ENCODE measurements around the gene GDPD3.

Gene GDPD3

GRCh38 chr16:30084096-30084815 is 29.1 kb downstream of the GDPD3 start:
- Histone ChIP-seq H3K79me2 (ENCODE audit: insufficient read depth, low read length) (peaks cover 16% of the 10 kb centered on the region), H2AFZ (ENCODE audit: low read depth, low read length) (no peak overlapping the region), H3K9me3 (ENCODE audit: insufficient read depth, low read length, severe bottlenecking) (no peaks in the 10 kb centered on the region), H3K27ac (ENCODE audit: low read length) (no peak overlapping the region), H3K4me2 (ENCODE audit: insufficient read depth, low read length) (no peak overlapping the region), H3K9ac (ENCODE audit: low read depth, low read length) (no peak overlapping the region), H3K4me3 (ENCODE audit: low read depth in 1 of 2, low read length in 2 of 2) (no peak overlapping the region), H3K4me1 (ENCODE audit: insufficient read depth, low read length) (no peaks in the 10 kb centered on the region), H4K20me1 (ENCODE audit: insufficient read depth, low read length) (peaks cover 28% of the 10 kb centered on the region), H3K36me3 (ENCODE audit: insufficient read depth, low read length) (peaks cover 59% of the 10 kb centered on the region), H3K27me3 (ENCODE audit: insufficient read depth, low read length, poor library complexity) (no peaks in the 10 kb centered on the region)
- TF ChIP-seq EZH2 (IDR thresholded peaks at IDR 0.05; ENCODE audit: borderline replicate concordance, low read depth, low read length, severe bottlenecking): no peak
- TF ChIP-seq CTCF (IDR thresholded peaks at IDR 0.05; ENCODE audit: borderline replicate concordance, extremely low read depth, low read length, poor library complexity, severe bottlenecking): no peak
- DNase-seq (no peak), ATAC-seq (ENCODE audit: insufficient read depth, low read depth) (no peak)

- no peak overlapping the region for H3K4me3 ChIP-seq (ENCODE audit: low read depth in 1 of 2, low read length in 2 of 2)
- H4K20me1 ChIP-seq (ENCODE audit: insufficient read depth, low read length): peaks cover 31% of the 10 kb centered on the region
- H3K4me2 ChIP-seq (ENCODE audit: insufficient read depth, low read length): no peak overlapping the region
- H3K9me3 ChIP-seq (ENCODE audit: insufficient read depth, low read length, severe bottlenecking): no peaks in the 10 kb centered on the region
- TF ChIP-seq EZH2 (IDR thresholded peaks at IDR 0.05; ENCODE audit: borderline replicate concordance, low read depth, low read length, severe bottlenecking) (no peak), CTCF (IDR thresholded peaks at IDR 0.05; ENCODE audit: borderline replicate concordance, extremely low read depth, low read length, poor library complexity, severe bottlenecking) (no peak)
- DNase-seq (no peak), ATAC-seq (ENCODE audit: insufficient read depth, low read depth) (no peak)
- H3K4me1 ChIP-seq (ENCODE audit: insufficient read depth, low read length): peaks cover 1% of the 10 kb centered on the region; the same call in 1 of the 2 replicates
- H3K27me3 ChIP-seq (ENCODE audit: insufficient read depth, low read length, poor library complexity): no peaks in the 10 kb centered on the region
- no peak overlapping the region for H2AFZ ChIP-seq (ENCODE audit: low read depth, low read length)
- H3K79me2 ChIP-seq (ENCODE audit: insufficient read depth, low read length): peaks cover 25% of the 10 kb centered on the region
- H3K36me3 ChIP-seq (ENCODE audit: insufficient read depth, low read length): peaks cover 66% of the 10 kb centered on the region
- no peak overlapping the region for H3K27ac ChIP-seq (ENCODE audit: low read length)
- no peak overlapping the region for H3K9ac ChIP-seq (ENCODE audit: low read depth, low read length)
These were observed 29.9 kb downstream of the GDPD3 start for GRCh38 chr16:30083216-30084055.

- no peak overlapping the region for H2AFZ ChIP-seq (ENCODE audit: low read depth, low read length)
- no peaks in the 10 kb centered on the region for H3K9me3 ChIP-seq (ENCODE audit: insufficient read depth, low read length, severe bottlenecking)
- no peak overlapping the region for H3K4me2 ChIP-seq (ENCODE audit: insufficient read depth, low read length)
- H3K4me3 ChIP-seq (ENCODE audit: low read depth in 1 of 2, low read length in 2 of 2): no peak overlapping the region
- H3K36me3 ChIP-seq (ENCODE audit: insufficient read depth, low read length): peaks cover 74% of the 10 kb centered on the region
- H3K27me3 ChIP-seq (ENCODE audit: insufficient read depth, low read length, poor library complexity): no peaks in the 10 kb centered on the region
- no peak overlapping the region for H3K27ac ChIP-seq (ENCODE audit: low read length)
- H3K79me2 ChIP-seq (ENCODE audit: insufficient read depth, low read length): peaks cover 33% of the 10 kb centered on the region
- H3K9ac ChIP-seq (ENCODE audit: low read depth, low read length): no peak overlapping the region
- no peak for ATAC-seq (ENCODE audit: insufficient read depth, low read depth)
- H3K4me1 ChIP-seq (ENCODE audit: insufficient read depth, low read length): peaks cover 10% of the 10 kb centered on the region
- peaks cover 39% of the 10 kb centered on the region for H4K20me1 ChIP-seq (ENCODE audit: insufficient read depth, low read length)
- TF ChIP-seq EZH2 (IDR thresholded peaks at IDR 0.05; ENCODE audit: borderline replicate concordance, low read depth, low read length, severe bottlenecking) (no peak), CTCF (IDR thresholded peaks at IDR 0.05; ENCODE audit: borderline replicate concordance, extremely low read depth, low read length, poor library complexity, severe bottlenecking) (peak; percentile 41)
- no peak for DNase-seq
These were observed 30.7 kb downstream of the GDPD3 start for GRCh38 chr16:30082545-30083090.

All from DND-41 (cell line).